K562 (cell line): ENCODE data around the gene PYROXD2. TPM values are rescaled to one million over a fixed set of nuclear protein-coding genes. Genes with fewer than 3 reads are reported as not detected.

Experiments used
- BACH1 ChIP-seq: fragments of 200-800 bp; sonication (Bioruptor generic); IDR thresholded peaks from 2 replicates; pipeline ENCODE4 v1.6.1; 2016; ENCODE audit warnings: missing genetic modification characterization, missing compliant biosample characterization
- GTF2B ChIP-seq: IDR thresholded peaks from 2 replicates; pipeline ENCODE4 v1.6.1; 2011; ENCODE audit not compliant: insufficient read length; ENCODE audit errors: extremely low read depth
- GTF2E2 ChIP-seq: fragments of 200-800 bp; sonication (Bioruptor generic); IDR thresholded peaks from 2 replicates; pipeline ENCODE4 v1.6.1; 2016; ENCODE audit warnings: missing genetic modification characterization, missing compliant biosample characterization
- RAD21 ChIP-seq, 2 experiments: fragments of 250-450 bp in 1 of 2; fragments of 450-650 bp in 1 of 2; sonication (Bioruptor Pico) in 1 of 2; formaldehyde crosslinking in 1 of 2; IDR thresholded peaks in 1 of 2; conservative IDR thresholded peaks in 1 of 2; 2 replicates each; pipeline versions ENCODE4 v1.4.0 to v1.8.0; 2020 to 2022; ENCODE audit warnings: mild to moderate bottlenecking in 2 of 2, moderate library complexity in 1 of 2
- SNAPC5 ChIP-seq: fragments of 250-450 bp; sonication (Bioruptor Pico); IDR thresholded peaks from 2 replicates; pipeline ENCODE4 v1.8.0; 2021; ENCODE audit warnings: moderate library complexity, mild to moderate bottlenecking, inconsistent platforms
- SNRNP70 ChIP-seq: fragments of 200-400 bp; formaldehyde crosslinking; optimal IDR thresholded peaks from 2 replicates; pipeline ENCODE3; 2017; ENCODE audit warnings: low read depth, low read length
- ZBTB40 ChIP-seq, 2 experiments: fragments of 450-650 bp in 1 of 2; sonication (generic) in 1 of 2; formaldehyde crosslinking in 1 of 2; IDR thresholded peaks; 2 replicates each; pipeline versions ENCODE4 v1.7.1 to v1.9.0; 2016 to 2022; ENCODE audit warnings: inconsistent platforms in 1 of 2, mild to moderate bottlenecking in 1 of 2, missing genetic modification reagents in 1 of 2
- ZNF696 ChIP-seq: fragments of 250-450 bp; sonication (Bioruptor Pico); conservative IDR thresholded peaks from 2 replicates; pipeline ENCODE4 v1.4.0; 2020; ENCODE audit warnings: mild to moderate bottlenecking, moderate library complexity
- polyA plus RNA-seq, 8 experiments: library from polyadenylated mRNA; depleted of rRNA in 4 of 8; stranded (reverse) in 5 of 8; unstranded in 3 of 8; fragments of >200 nt; fragmentation: Nextera tagmentation in 2 of 8; fragmentation: Illumina TruSeq in 1 of 8; extraction: Ambion mirVana in 2 of 8; extraction: Trizol in 1 of 8; gene quantifications; 2 replicates each; pipeline versions ENCODE4 v1.2.1 to v1.2.3, GENCODE V29; 2011 to 2014; ENCODE audit warnings: inconsistent platforms in 1 of 8, missing spikeins in 1 of 8
- total RNA-seq, 7 experiments: library from RNA; depleted of rRNA in 6 of 7; stranded (reverse); fragments of >200 nt in 6 of 7; fragmentation: Illumina TruSeq in 2 of 7; extraction: Trizol in 2 of 7; gene quantifications; 2 replicates each; pipeline versions ENCODE4 v1.2.1 to v1.2.3, GENCODE V29; 2011 to 2021; ENCODE audit warnings: low replicate concordance in 1 of 7

Gene PYROXD2
- total and polyA plus RNA-seq, 9 of the 15 experiments (the other 6 are each of a cell fraction or from before 2014, with no cell fraction given), result 0.14 to 1.4 (median 0.58) TPM

- TF ChIP-seq GTF2B, result no peak
- no peak for TF ChIP-seq GTF2E2 (tag)
- TF ChIP-seq SNAPC5 (CRISPR knock-in tag), result no peak
- no peak for TF ChIP-seq RAD21 (CRISPR knock-in tag; conservative IDR thresholded peaks at IDR 0.05 in 1 of 2, IDR thresholded peaks at IDR 0.05 in 1 of 2)
- no peak for TF ChIP-seq ZBTB40 (IDR thresholded peaks at IDR 0.05)
- no peak for TF ChIP-seq ZBTB40 (CRISPR knock-in tag; IDR thresholded peaks at IDR 0.05)
- TF ChIP-seq BACH1 (tag), result no peak
- TF ChIP-seq SNRNP70, result no peak
- no peak for TF ChIP-seq ZNF696 (CRISPR knock-in tag)
Measured at GRCh38 chr10:98411166-98411565, 3.8 kb downstream of the PYROXD2 start (continued).
